ENCODE results near the gene INSIG1. TPM values are rescaled to one million over a fixed set of nuclear protein-coding genes. Genes with fewer than 3 reads are reported as not detected.
A peak's percentile ranks its signal among the peaks of the same experiment; 100 is the strongest.

Gene INSIG1
- polyA plus RNA-seq, 1 of the 3 experiments (the other 2 are of a cell fraction) = 6.4 TPM

- Histone ChIP-seq H3K27ac (ENCODE audit: low read depth in 2 of 2, low read length in 1 of 2) (no peak overlapping the region; a peak in 1 of 4 replicates), H3K9me2 (no peaks in the 10 kb centered on the region), H3K9me3 (no peaks in the 10 kb centered on the region), H2AFZ (ENCODE audit: low read depth) (peak overlapping the region; percentile 83), H3K36me3 (replicated peaks in 1 of 2; ENCODE audit: control insufficient read depth in 1 of 2, insufficient read depth in 2 of 2, low read length in 1 of 2) (peaks cover 0 to 8% of the 10 kb centered on the region in 2 experiments), H3K4me3 (ENCODE audit: low read depth in 2 of 2, low read length in 1 of 2) (peak overlapping the region; percentile 87 to 99), H3K27me3 (ENCODE audit: insufficient read depth) (no peaks in the 10 kb centered on the region), H3K9ac (peak overlapping the region; percentile 77; the same call in 1 of the 2 replicates), H3K4me1 (ENCODE audit: control insufficient read depth in 1 of 2, insufficient read depth in 2 of 2, low read depth in 1 of 2, low read length in 1 of 2) (peaks cover 12 to 36% of the 10 kb centered on the region in 2 experiments), H3K4me2 (peak overlapping the region; percentile 81), H3K79me2 (ENCODE audit: insufficient read depth) (peaks cover 14% of the 10 kb centered on the region), H4K20me1 (ENCODE audit: insufficient read depth) (peaks cover 13% of the 10 kb centered on the region; the same call in 1 of the 2 replicates), H3F3A (replicated peaks; ENCODE audit: insufficient read depth) (peaks cover 8% of the 10 kb centered on the region)
- 85% methylated on average over 11 of the region's 18 CpGs for WGBS (ENCODE audit: low lambda C conversion rate)
- ChIA-PET POLR2A (interaction anchor here (0.6 to 1.1 kb wide), 2 partner anchors 22 to 293 kb away, joined by 3 to 4 read pairs; partner anchors contain the start of gene PAXIP1), CTCF (interaction anchor here (0.7 to 4.7 kb wide), 10 partner anchors 9 to 382 kb away, joined by 3 to 38 read pairs (median 4); no protein-coding TSS in a partner anchor)
- no peak for DNase-seq
- TF ChIP-seq POLR2AphosphoS5 (IDR thresholded peaks at IDR 0.05; ENCODE audit: low read depth, low read length) (no peak), RCOR1 (IDR thresholded peaks at IDR 0.05; ENCODE audit: low read length) (no peak), EZH2phosphoT487 (IDR thresholded peaks at IDR 0.05; ENCODE audit: borderline replicate concordance, low read depth) (no peak), ZBTB33 (IDR thresholded peaks at IDR 0.05; ENCODE audit: borderline replicate concordance, low read depth) (no peak), TCF12 (IDR thresholded peaks at IDR 0.05) (no peak), REST (IDR thresholded peaks at IDR 0.05; ENCODE audit: low read depth, low read length) (no peak), TAF1 (IDR thresholded peaks at IDR 0.05; ENCODE audit: borderline replicate concordance, low read depth, low read length) (no peak), RFX5 (IDR thresholded peaks at IDR 0.05; ENCODE audit: low read length) (no peak), MXI1 (IDR thresholded peaks at IDR 0.05; ENCODE audit: low read depth, low read length) (no peak), FOXM1 (IDR thresholded peaks at IDR 0.05; ENCODE audit: low read depth) (no peak), FOXJ3 (CRISPR knock-in tag; IDR thresholded peaks at IDR 0.05) (no peak), CHD2 (IDR thresholded peaks at IDR 0.05; ENCODE audit: low read length, partially characterized antibody) (no peak)
These were observed 1.5 kb upstream of the INSIG1 start for GRCh38 chr7:155296006-155296787.

Measured in SK-N-SH (cell line).